Prostate gland (tissue), 2 donors: ENCODE data around the gene ZC3HAV1L.

Experiments used
- POLR2AphosphoS5 ChIP-seq: sonication (generic); formaldehyde crosslinking; IDR thresholded peaks from one replicate; pipeline ENCODE4 v1.6.1; 2017; ENCODE audit warnings: antibody characterized with exemption
- TF ChIP-seq, protein P1 (sequence below), 4 experiments: fragments of 200-600 bp in 2 of 4; fragments of 450-650 bp in 2 of 4; sonication (generic) in 2 of 4; IDR thresholded peaks; 1 replicate in 3 of 4; 2 replicates in 1 of 4; pipeline ENCODE4 v1.5.1; 2016 to 2019; ENCODE audit warnings: antibody characterized with exemption in 4 of 4, mild to moderate bottlenecking in 2 of 4, moderate library complexity in 2 of 4

DNA sequence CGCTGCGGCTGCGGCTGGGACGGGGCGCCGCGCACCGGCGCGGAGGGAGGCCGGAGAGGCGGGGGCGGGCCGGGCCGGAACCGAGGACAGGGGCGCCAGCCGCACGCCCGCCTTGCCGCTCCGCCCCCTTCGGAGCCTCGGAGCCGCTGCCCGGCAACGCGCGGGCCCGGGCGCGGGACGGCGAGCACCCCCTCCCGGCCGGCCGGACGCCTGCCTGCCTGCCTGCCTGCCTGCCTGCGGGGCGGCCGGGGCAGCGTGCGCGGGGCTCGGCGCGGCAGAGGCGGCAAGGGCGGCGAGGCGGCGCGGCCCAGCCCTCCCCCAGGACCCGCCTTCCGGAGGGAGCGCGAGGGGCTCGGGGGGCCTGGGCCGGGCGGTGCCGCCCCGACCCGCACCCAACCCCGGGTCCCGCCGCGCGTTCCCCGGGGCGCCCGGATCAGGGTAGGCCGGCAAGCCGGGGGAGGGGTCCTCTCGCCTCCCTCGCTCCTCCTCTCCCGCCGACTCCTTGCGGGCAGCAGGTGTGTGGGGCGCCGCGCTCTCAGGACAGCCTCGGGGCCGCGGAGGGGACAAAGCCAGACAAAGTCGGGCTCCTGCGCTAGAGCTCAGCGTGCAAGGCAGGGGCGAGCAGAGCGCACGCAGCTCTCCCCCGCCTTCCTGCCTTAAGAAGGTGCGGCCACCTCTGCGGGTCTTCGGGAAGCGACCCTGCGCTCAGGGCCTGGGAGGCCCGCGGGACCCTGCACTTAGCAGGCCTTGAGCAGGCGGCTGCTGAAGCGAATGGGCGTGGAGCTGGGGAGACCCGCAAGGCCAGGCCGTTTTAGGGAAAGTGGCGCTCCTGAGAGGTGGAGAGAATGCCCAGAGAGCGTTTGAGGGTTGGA, 54.3 kb downstream of the ZC3HAV1L start, which contains the start of gene KIAA1549:
- TF ChIP-seq, protein P1, sequence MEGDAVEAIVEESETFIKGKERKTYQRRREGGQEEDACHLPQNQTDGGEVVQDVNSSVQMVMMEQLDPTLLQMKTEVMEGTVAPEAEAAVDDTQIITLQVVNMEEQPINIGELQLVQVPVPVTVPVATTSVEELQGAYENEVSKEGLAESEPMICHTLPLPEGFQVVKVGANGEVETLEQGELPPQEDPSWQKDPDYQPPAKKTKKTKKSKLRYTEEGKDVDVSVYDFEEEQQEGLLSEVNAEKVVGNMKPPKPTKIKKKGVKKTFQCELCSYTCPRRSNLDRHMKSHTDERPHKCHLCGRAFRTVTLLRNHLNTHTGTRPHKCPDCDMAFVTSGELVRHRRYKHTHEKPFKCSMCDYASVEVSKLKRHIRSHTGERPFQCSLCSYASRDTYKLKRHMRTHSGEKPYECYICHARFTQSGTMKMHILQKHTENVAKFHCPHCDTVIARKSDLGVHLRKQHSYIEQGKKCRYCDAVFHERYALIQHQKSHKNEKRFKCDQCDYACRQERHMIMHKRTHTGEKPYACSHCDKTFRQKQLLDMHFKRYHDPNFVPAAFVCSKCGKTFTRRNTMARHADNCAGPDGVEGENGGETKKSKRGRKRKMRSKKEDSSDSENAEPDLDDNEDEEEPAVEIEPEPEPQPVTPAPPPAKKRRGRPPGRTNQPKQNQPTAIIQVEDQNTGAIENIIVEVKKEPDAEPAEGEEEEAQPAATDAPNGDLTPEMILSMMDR (IDR thresholded peaks at IDR 0.05), result peak in 1 of 4 experiments; percentile 65
- TF ChIP-seq POLR2AphosphoS5, result no peak
